ENCODE data around the gene APBA1. TPM values are rescaled to one million over a fixed set of nuclear protein-coding genes. Genes with fewer than 3 reads are reported as not detected.

The APBA1 gene
- total RNA-seq, 2 donors from 2014 or later: 6.3 to 7.5 TPM

- no peak overlapping the region for H3K9ac ChIP-seq (ENCODE audit: low read depth in 2 of 2, low read length in 2 of 2)
- H3K9me3 ChIP-seq: no peaks in the 10 kb centered on the region
- H3K27me3 ChIP-seq: no peaks in the 10 kb centered on the region
- DNase-seq: no peak
- no peak for TF ChIP-seq CTCF (IDR thresholded peaks at IDR 0.05)
- H3K4me1 ChIP-seq: no peaks in the 10 kb centered on the region
- intact Hi-C loops (cut with DNase I): no loop called here
- no peak overlapping the region for H3K4me3 ChIP-seq
- H3K27ac ChIP-seq: no peak overlapping the region
- no peaks in the 10 kb centered on the region for H3K36me3 ChIP-seq
Measured at GRCh38 chr9:69377981-69378380, 294.2 kb downstream of the APBA1 start.

Other genes with a start within 250 kb of the APBA1 start
- gene PTAR1, start 87.6 kb upstream of the APBA1 start, total RNA-seq: 10 to 100 TPM; 45.3 to 64.4 TPM
- gene CFAP95, start 148.4 kb upstream of the APBA1 start, total RNA-seq: under 1 TPM in 1 of 2 donors, not detected in 1; 0.58 TPM

Measured in colonic mucosa (tissue), 4 donors.